ENCODE data around the gene USP32.
"Not testable (repeated sequence)": the region's sequence is repeated elsewhere in the genome, so short reads cannot be mapped to it uniquely, and the experiment has no call there.

The USP32 gene

DNA sequence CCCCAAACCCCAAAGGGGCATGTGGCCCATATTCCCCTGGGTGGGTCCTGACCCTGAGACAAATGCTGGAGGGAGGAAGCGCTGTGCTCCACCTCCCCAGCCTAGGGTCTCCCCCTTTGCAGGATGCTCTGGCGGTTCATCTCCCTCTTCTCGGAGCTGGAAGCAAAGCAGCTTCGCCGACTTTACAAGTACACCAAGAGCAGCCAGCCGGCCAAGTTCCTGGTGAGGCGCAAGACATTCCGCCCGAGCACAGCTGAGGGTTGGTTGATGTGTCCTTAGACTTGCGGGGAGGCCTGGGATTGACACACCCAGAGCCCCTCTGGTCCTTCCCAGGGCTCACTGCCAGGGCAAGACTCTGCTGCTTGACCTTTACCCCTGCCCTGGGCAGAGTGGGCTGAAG is 34.7 kb upstream of the USP32 start:
- no peak for DNase-seq (ENCODE audit: low read depth)
- no peak for TF ChIP-seq CTCF (IDR thresholded peaks at IDR 0.05; ENCODE audit: low read length, missing control alignments)
- no peak overlapping the region for H3K4me3 ChIP-seq (replicated peaks; ENCODE audit: low read depth, low read length)

GRCh38 chr17:60425626-60426025 is 33.7 kb upstream of the USP32 start:
- DNase-seq (ENCODE audit: low read depth), result no peak
- H3K4me3 ChIP-seq (replicated peaks; ENCODE audit: low read depth, low read length), result no peak overlapping the region
- TF ChIP-seq CTCF (IDR thresholded peaks at IDR 0.05; ENCODE audit: low read length, missing control alignments), result no peak

DNA sequence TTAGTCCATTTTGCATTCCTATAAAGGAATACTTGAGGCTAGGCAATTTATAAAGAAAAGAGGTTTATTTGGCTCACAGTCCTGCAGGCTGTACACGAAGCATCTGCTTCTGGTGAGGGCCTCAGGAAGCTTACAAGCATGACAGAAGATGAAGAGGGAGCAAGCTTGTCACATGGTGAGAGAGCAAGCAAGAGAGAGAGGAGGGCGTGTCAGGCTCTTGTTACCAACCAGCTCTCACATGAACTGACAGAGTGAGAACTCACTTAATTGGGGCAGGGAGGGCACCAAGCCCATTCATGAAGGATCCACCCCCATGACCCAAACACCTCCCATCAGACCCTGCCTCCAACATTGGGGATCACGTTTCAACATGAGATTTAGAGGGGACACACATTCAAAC is 31.9 kb upstream of the USP32 start:
- no peak for TF ChIP-seq CTCF (IDR thresholded peaks at IDR 0.05; ENCODE audit: low read length, missing control alignments)
- no peak overlapping the region for H3K4me3 ChIP-seq (replicated peaks; ENCODE audit: low read depth, low read length)
- DNase-seq (ENCODE audit: low read depth), result no peak

- H3K4me3 ChIP-seq (replicated peaks; ENCODE audit: low read depth, low read length), result peak within 1 kb of the TSS; percentile 52
- no peak for DNase-seq (ENCODE audit: low read depth)
- no peak for TF ChIP-seq CTCF (IDR thresholded peaks at IDR 0.05; ENCODE audit: low read length, missing control alignments)
Observed at GRCh38 chr17:60422162-60422665, 30.3 kb upstream of the USP32 start, which contains the start of gene CHCT1. Gene CHCT1 (plus strand): TSS chr17:60422489. CDS start chr17:60422593, 104 bp downstream.

- H3K4me3 ChIP-seq (replicated peaks; ENCODE audit: low read depth, low read length), result peak overlapping the region; percentile 52
Observed at GRCh38 chr17:60421273-60422161, 29.6 kb upstream of the USP32 start.

DNA sequence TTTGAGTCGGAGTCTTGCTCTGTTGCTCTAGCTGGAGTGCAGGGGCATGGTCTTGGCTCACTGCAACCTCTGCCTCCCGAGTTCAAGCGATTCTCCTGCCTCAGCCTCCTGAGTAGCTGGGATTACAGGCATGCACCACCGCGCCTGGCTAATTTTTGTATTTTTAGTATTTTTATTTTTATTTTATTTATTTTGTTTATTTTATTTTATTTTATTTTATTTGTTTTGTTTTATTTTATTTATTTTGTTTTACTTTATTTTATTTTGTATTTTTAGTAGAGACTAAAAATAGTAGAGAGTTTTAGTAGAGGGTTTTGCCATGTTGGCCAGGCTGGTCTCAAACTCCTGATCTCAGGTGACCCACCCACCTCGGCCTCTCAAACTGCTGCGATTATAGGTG is 27.9 kb upstream of the USP32 start:
- DNase-seq (ENCODE audit: low read depth); H3K4me3 ChIP-seq (replicated peaks; ENCODE audit: low read depth, low read length): not testable (repeated sequence)

More at GRCh38 chr17:60421273-60422161, 29.6 kb upstream of the USP32 start:
- peak; percentile 59 for DNase-seq (ENCODE audit: low read depth)
- peak; percentile 75 for TF ChIP-seq CTCF (IDR thresholded peaks at IDR 0.05; ENCODE audit: low read length, missing control alignments)

GRCh38 chr17:60419003-60419402 is 27.1 kb upstream of the USP32 start:
- H3K4me3 ChIP-seq (replicated peaks; ENCODE audit: low read depth, low read length); DNase-seq (ENCODE audit: low read depth): not testable (repeated sequence)
